HTR-8/SVneo (cell line): ENCODE results near the gene CEP78.

Experiments used
- DNase-seq: peaks from one replicate; pipeline ENCODE4 v3.0.0; 2011; ENCODE audit warnings: low spot score, mixed read lengths; ENCODE audit not compliant: insufficient read length
- FAIRE-seq: peaks from 2 replicates; lab custom pipeline; 2011; peaks lifted over from hg19 to GRCh38; lab: Jason Lieb, UNC

CEP78 gene

GRCh38 chr9:78303377-78304062 is 67.6 kb downstream of the CEP78 start:
- FAIRE-seq = no peak

GRCh38 chr9:78304357-78304756 is 68.5 kb downstream of the CEP78 start:
- no peak for FAIRE-seq

More at GRCh38 chr9:78303377-78304062, 67.6 kb downstream of the CEP78 start:
- DNase-seq = no peak

GRCh38 chr9:78306222-78307076 is 70.6 kb downstream of the CEP78 start:
- DNase-seq (no peak), FAIRE-seq (no peak)

More at GRCh38 chr9:78304357-78304756, 68.5 kb downstream of the CEP78 start:
- no peak for DNase-seq

- FAIRE-seq = no peak
Observed at GRCh38 chr9:78307360-78307759, 71.5 kb downstream of the CEP78 start.

GRCh38 chr9:78309066-78309465 is 73.2 kb downstream of the CEP78 start:
- DNase-seq = no peak
- no peak for FAIRE-seq

More at GRCh38 chr9:78307360-78307759, 71.5 kb downstream of the CEP78 start:
- DNase-seq = no peak

- DNase-seq = no peak
- FAIRE-seq = no peak
Observed at GRCh38 chr9:78311075-78311474, 75.2 kb downstream of the CEP78 start.

GRCh38 chr9:78311886-78312524 is 76.1 kb downstream of the CEP78 start:
- no peak for FAIRE-seq

GRCh38 chr9:78314550-78314949 is 78.7 kb downstream of the CEP78 start:
- FAIRE-seq (no peak), DNase-seq (no peak)

More at GRCh38 chr9:78311886-78312524, 76.1 kb downstream of the CEP78 start:
- DNase-seq = no peak

- FAIRE-seq = no peak
- no peak for DNase-seq
Observed at GRCh38 chr9:78314953-78315870, 79.3 kb downstream of the CEP78 start.

- FAIRE-seq = no peak
Observed at GRCh38 chr9:78316166-78316892, 80.5 kb downstream of the CEP78 start.

GRCh38 chr9:78319197-78320029 is 83.5 kb downstream of the CEP78 start:
- DNase-seq (no peak), FAIRE-seq (no peak)

More at GRCh38 chr9:78316166-78316892, 80.5 kb downstream of the CEP78 start:
- DNase-seq = no peak

- no peak for DNase-seq
- FAIRE-seq = peak; percentile 20
Observed at GRCh38 chr9:78320030-78320693, 84.3 kb downstream of the CEP78 start.

- no peak for FAIRE-seq
Observed at GRCh38 chr9:78320875-78321496, 85.1 kb downstream of the CEP78 start.

GRCh38 chr9:78321505-78321904 is 85.6 kb downstream of the CEP78 start:
- no peak for DNase-seq
- no peak for FAIRE-seq

More at GRCh38 chr9:78320875-78321496, 85.1 kb downstream of the CEP78 start:
- DNase-seq = no peak

- FAIRE-seq (no peak), DNase-seq (no peak)
Observed at GRCh38 chr9:78324068-78324650, 88.3 kb downstream of the CEP78 start.

- DNase-seq (no peak), FAIRE-seq (no peak)
Observed at GRCh38 chr9:78324682-78325081, 88.8 kb downstream of the CEP78 start.

- DNase-seq (no peak), FAIRE-seq (no peak)
Observed at GRCh38 chr9:78325343-78325742, 89.5 kb downstream of the CEP78 start.
